ENCODE data around the gene ABCC2. TPM values are rescaled to one million over a fixed set of nuclear protein-coding genes. Genes with fewer than 3 reads are reported as not detected.
A peak's percentile ranks its signal among the peaks of the same experiment; 100 is the strongest.

Gene ABCC2
- total and polyA plus RNA-seq, 8 donors, result 0.60 to 1.8 (median 1.1) TPM

GRCh38 chr10:99787782-99788445, 5.5 kb downstream of the ABCC2 start:
- intact Hi-C loops (cut with DNase I), result no loop called here
- TF ChIP-seq, protein P1, sequence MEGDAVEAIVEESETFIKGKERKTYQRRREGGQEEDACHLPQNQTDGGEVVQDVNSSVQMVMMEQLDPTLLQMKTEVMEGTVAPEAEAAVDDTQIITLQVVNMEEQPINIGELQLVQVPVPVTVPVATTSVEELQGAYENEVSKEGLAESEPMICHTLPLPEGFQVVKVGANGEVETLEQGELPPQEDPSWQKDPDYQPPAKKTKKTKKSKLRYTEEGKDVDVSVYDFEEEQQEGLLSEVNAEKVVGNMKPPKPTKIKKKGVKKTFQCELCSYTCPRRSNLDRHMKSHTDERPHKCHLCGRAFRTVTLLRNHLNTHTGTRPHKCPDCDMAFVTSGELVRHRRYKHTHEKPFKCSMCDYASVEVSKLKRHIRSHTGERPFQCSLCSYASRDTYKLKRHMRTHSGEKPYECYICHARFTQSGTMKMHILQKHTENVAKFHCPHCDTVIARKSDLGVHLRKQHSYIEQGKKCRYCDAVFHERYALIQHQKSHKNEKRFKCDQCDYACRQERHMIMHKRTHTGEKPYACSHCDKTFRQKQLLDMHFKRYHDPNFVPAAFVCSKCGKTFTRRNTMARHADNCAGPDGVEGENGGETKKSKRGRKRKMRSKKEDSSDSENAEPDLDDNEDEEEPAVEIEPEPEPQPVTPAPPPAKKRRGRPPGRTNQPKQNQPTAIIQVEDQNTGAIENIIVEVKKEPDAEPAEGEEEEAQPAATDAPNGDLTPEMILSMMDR (IDR thresholded peaks at IDR 0.05), result no peak
- H3K27me3 ChIP-seq, result no peaks in the 10 kb centered on the region
- H3K27ac ChIP-seq, result peak overlapping the region in 1 of 2 donors; percentile 8
- H3K9me3 ChIP-seq, result no peaks in the 10 kb centered on the region
- ATAC-seq (no peak), DNase-seq (no peak)
- H3K36me3 ChIP-seq, result no peaks in the 10 kb centered on the region
- no peak overlapping the region for H3K4me3 ChIP-seq
- H3K4me1 ChIP-seq, result no peaks in the 10 kb centered on the region

DNA sequence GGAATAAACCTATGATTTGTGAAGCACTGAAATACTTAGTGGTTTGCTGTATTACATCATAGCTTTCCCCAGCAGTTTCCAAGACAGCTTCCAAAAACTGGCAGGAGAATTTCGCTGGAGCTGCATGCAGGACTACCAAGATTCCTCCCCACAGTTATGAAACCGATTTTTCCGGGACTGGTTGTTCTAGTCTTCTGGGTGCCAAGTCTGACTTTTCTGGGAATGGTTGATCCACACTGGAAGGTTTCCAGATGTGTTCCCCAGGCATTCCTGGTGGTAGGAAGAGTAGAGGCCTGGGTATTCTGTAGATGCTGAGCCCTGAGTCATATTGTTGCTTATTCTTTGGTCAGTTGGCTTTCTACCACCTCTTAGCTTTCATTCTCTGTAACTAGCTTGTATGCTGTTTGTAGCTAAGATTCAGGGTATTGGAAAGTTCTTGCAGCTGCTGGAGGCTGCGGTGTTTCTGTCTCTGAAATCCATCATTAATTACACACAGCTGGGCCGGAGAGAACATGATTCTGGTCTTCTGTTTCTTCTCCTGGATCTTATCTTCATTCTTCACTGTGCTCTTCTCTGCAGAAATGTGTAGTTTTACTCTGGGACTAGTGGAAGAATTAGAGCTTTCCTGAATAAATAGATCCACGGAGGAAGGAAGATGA, 6.3 kb downstream of the ABCC2 start:
- Histone ChIP-seq H3K36me3 (no peaks in the 10 kb centered on the region), H3K4me1 (no peaks in the 10 kb centered on the region), H3K27ac (peak overlapping the region in 1 of 2 donors; percentile 8), H3K4me3 (no peak overlapping the region), H3K9me3 (no peaks in the 10 kb centered on the region), H3K27me3 (no peaks in the 10 kb centered on the region)
- TF ChIP-seq, protein P1 (IDR thresholded peaks at IDR 0.05), result no peak
- ATAC-seq, result peak; percentile 72
- peak in 1 of 4 donors; percentile 17 for DNase-seq
- intact Hi-C loops (cut with DNase I), result no loop called here

DNA sequence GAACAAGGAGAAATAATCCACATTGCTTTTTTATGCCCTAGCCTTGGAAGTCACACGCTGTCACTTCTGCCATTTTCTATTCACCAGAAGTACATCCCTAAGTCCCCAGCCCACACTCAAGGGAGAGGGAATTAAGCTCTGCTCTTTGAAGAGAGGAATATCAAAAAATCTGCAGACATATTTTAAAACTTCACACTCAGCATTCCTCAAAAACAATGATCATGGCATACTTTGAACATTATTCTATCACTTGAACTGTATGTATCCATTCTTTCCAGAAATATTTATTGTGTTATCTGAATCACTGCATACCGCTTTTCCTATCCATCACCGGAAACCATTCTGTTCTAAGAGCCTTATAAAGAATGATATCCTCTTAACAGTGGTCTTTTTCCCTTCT, 9.4 kb downstream of the ABCC2 start:
- intact Hi-C loops (cut with DNase I), result no loop called here
- no peak for ATAC-seq

GRCh38 chr10:99793819-99794218, 11.4 kb downstream of the ABCC2 start:
- H3K9me3 ChIP-seq, result no peaks in the 10 kb centered on the region
- intact Hi-C loops (cut with DNase I), result no loop called here
- no peaks in the 10 kb centered on the region for H3K4me1 ChIP-seq
- H3K36me3 ChIP-seq, result no peaks in the 10 kb centered on the region
- no peaks in the 10 kb centered on the region for H3K27me3 ChIP-seq
- H3K27ac ChIP-seq, result no peak overlapping the region
- ATAC-seq, result no peak
- DNase-seq, result no peak
- TF ChIP-seq, protein P1 (IDR thresholded peaks at IDR 0.05), result no peak
- no peak overlapping the region for H3K4me3 ChIP-seq

More for the DNA sequence above, 9.4 kb downstream of the ABCC2 start:
- Histone ChIP-seq H3K36me3 (no peaks in the 10 kb centered on the region), H3K27me3 (no peaks in the 10 kb centered on the region), H3K27ac (no peak overlapping the region), H3K4me3 (no peak overlapping the region), H3K9me3 (no peaks in the 10 kb centered on the region), H3K4me1 (no peaks in the 10 kb centered on the region)
- TF ChIP-seq, protein P1 (IDR thresholded peaks at IDR 0.05), result no peak
- DNase-seq, result no peak

GRCh38 chr10:99796928-99797327, 14.5 kb downstream of the ABCC2 start:
- H3K9me3 ChIP-seq, result no peaks in the 10 kb centered on the region
- H3K27ac ChIP-seq, result no peak overlapping the region
- no peaks in the 10 kb centered on the region for H3K4me1 ChIP-seq
- no peaks in the 10 kb centered on the region for H3K27me3 ChIP-seq
- TF ChIP-seq, protein P1 (IDR thresholded peaks at IDR 0.05), result no peak
- intact Hi-C loops (cut with DNase I), result no loop called here
- ATAC-seq, result no peak
- H3K4me3 ChIP-seq, result no peak overlapping the region
- DNase-seq, result no peak
- no peaks in the 10 kb centered on the region for H3K36me3 ChIP-seq
